ENCODE measurements around the gene PTPRQ. TPM values are rescaled to one million over a fixed set of nuclear protein-coding genes. Genes with fewer than 3 reads are reported as not detected.
A peak's percentile ranks its signal among the peaks of the same experiment; 100 is the strongest.

Gene PTPRQ
- total RNA-seq, 1 experiment from 2014 or later = not detected

DNA sequence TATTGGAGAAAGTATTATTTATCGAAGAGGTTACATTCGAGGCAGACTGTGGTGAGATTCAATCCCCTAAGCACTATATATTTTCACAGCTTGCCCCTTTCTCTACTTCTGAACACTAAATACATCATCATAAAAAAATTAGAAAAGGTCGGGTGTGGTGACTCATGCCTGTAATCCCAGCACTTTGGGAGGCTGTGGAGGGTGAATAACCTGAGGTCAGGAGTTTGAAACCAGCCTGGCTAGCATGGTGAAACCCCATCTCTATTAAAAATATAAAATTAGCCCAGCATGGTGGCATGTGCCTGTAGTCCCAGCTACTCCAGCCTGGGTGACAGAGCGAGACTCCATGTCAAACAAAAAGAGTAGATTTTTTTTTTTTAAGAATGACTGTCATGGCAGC is 192.8 kb downstream of the PTPRQ start:
- ChIA-PET CTCF (no interaction called here), POLR2A (ENCODE audit: unreplicated experiment) (no interaction called here)
- Histone ChIP-seq H4K20me1 (ENCODE audit: insufficient read depth) (no peaks in the 10 kb centered on the region), H3K9me3 (ENCODE audit: insufficient read depth, low read depth) (no peaks in the 10 kb centered on the region), H3K36me3 (ENCODE audit: low read depth) (no peaks in the 10 kb centered on the region), H3K4me1 (replicated peaks; ENCODE audit: insufficient read depth) (no peaks in the 10 kb centered on the region), H3K27me3 (ENCODE audit: insufficient read depth, low read depth) (no peaks in the 10 kb centered on the region), H3K4me2 (no peak overlapping the region), H3K9me2 (ENCODE audit: insufficient read depth) (no peaks in the 10 kb centered on the region), H3K27ac (no peak overlapping the region), H3K79me2 (ENCODE audit: low read depth) (no peaks in the 10 kb centered on the region), H3F3A (ENCODE audit: insufficient read depth, low read depth) (no peaks in the 10 kb centered on the region), H2AFZ (no peak overlapping the region), H3K4me3 (no peak overlapping the region)
- DNase-seq = no peak
- intact Hi-C loops (cut with micrococcal nuclease; ENCODE audit: unreplicated experiment) = no loop called here
- no TSS peak for BruUV-seq (replicated peaks)
- TF ChIP-seq, protein P1, sequence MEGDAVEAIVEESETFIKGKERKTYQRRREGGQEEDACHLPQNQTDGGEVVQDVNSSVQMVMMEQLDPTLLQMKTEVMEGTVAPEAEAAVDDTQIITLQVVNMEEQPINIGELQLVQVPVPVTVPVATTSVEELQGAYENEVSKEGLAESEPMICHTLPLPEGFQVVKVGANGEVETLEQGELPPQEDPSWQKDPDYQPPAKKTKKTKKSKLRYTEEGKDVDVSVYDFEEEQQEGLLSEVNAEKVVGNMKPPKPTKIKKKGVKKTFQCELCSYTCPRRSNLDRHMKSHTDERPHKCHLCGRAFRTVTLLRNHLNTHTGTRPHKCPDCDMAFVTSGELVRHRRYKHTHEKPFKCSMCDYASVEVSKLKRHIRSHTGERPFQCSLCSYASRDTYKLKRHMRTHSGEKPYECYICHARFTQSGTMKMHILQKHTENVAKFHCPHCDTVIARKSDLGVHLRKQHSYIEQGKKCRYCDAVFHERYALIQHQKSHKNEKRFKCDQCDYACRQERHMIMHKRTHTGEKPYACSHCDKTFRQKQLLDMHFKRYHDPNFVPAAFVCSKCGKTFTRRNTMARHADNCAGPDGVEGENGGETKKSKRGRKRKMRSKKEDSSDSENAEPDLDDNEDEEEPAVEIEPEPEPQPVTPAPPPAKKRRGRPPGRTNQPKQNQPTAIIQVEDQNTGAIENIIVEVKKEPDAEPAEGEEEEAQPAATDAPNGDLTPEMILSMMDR (conservative IDR thresholded peaks at IDR 0.05) = no peak
- TF ChIP-seq EZH2 (IDR thresholded peaks at IDR 0.05; ENCODE audit: low read depth) = no peak

DNA sequence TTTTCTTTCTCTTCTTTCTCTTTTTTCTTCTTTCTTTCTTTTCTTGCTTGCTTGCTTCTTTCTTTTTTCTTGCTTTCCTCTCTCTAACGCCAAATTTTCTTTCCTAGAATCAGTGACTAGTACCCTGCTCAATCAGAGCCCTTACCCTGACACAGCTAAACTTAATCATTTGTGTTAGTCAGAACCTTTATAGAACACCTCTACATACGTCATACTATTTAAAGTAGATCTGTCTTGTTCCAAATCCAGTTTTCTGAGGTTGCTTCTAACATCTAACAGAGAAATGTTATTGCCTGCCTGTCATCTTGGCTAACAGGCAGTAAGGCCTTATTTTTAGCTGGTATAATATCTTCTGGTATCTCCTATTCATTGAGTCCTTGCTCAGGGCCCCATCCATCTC is 197.9 kb downstream of the PTPRQ start:
- Histone ChIP-seq H3K4me1 (replicated peaks; ENCODE audit: insufficient read depth) (no peaks in the 10 kb centered on the region), H3F3A (ENCODE audit: insufficient read depth, low read depth) (no peaks in the 10 kb centered on the region), H2AFZ (0 out of 2 replicates have a peak overlapping the region, but pooled peaks have one; percentile 39), H3K27ac (no peak overlapping the region), H3K4me3 (no peak overlapping the region), H4K20me1 (ENCODE audit: insufficient read depth) (no peaks in the 10 kb centered on the region), H3K36me3 (ENCODE audit: low read depth) (no peaks in the 10 kb centered on the region), H3K9me2 (ENCODE audit: insufficient read depth) (no peaks in the 10 kb centered on the region), H3K9me3 (ENCODE audit: insufficient read depth, low read depth) (no peaks in the 10 kb centered on the region), H3K27me3 (ENCODE audit: insufficient read depth, low read depth) (no peaks in the 10 kb centered on the region), H3K79me2 (ENCODE audit: low read depth) (no peaks in the 10 kb centered on the region), H3K4me2 (no peak overlapping the region)
- intact Hi-C loops (cut with micrococcal nuclease; ENCODE audit: unreplicated experiment) = loop anchor here (10.0 kb wide), 1 partner anchor 147 kb away; no protein-coding TSS in a partner anchor
- CTCF ChIA-PET = no interaction called here
- no peak for TF ChIP-seq EZH2 (IDR thresholded peaks at IDR 0.05; ENCODE audit: low read depth)
- TF ChIP-seq, protein P1 (conservative IDR thresholded peaks at IDR 0.05) = no peak
- no TSS peak for BruUV-seq (replicated peaks)
- DNase-seq = no peak
- POLR2A ChIA-PET (ENCODE audit: unreplicated experiment) = no interaction called here

DNA sequence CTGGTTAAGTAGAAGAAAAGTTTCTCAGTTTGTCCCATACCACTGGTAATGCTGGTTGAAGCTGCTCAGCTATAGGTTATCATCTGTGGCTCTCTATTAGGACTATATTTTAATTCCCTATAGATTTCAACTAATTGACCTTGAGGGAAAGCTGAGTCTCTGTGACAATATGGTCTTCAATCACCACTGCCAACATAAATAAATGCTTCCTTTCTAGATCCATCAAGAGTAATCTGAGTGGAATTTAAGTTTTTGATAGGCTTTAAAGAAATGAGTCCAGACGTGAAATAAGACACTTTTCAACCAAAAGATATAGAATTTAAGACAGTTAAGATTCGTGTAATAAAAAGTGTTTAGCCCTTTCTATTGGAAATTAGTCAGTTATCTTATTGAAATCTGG is 199.9 kb downstream of the PTPRQ start:
- ChIA-PET POLR2A (ENCODE audit: unreplicated experiment) (no interaction called here), CTCF (no interaction called here)
- no TSS peak for BruUV-seq (replicated peaks)

More for the DNA sequence above, 199.9 kb downstream of the PTPRQ start:
- no peaks in the 10 kb centered on the region for H3K27me3 ChIP-seq (ENCODE audit: insufficient read depth, low read depth)
- no peaks in the 10 kb centered on the region for H3K9me3 ChIP-seq (ENCODE audit: insufficient read depth, low read depth)
- H3K4me1 ChIP-seq (replicated peaks; ENCODE audit: insufficient read depth) = no peaks in the 10 kb centered on the region
- H3K79me2 ChIP-seq (ENCODE audit: low read depth) = no peaks in the 10 kb centered on the region
- no peak overlapping the region for H3K4me2 ChIP-seq
- 0 out of 2 replicates have a peak overlapping the region, but pooled peaks have one; percentile 8 for H2AFZ ChIP-seq
- H3K4me3 ChIP-seq = no peak overlapping the region
- H3K9me2 ChIP-seq (ENCODE audit: insufficient read depth) = no peaks in the 10 kb centered on the region; the same call in 1 of the 2 replicates
- intact Hi-C loops (cut with micrococcal nuclease; ENCODE audit: unreplicated experiment) = loop anchor here (10.0 kb wide), 1 partner anchor 149 kb away; no protein-coding TSS in a partner anchor
- H3K36me3 ChIP-seq (ENCODE audit: low read depth) = no peaks in the 10 kb centered on the region
- TF ChIP-seq, protein P1 (conservative IDR thresholded peaks at IDR 0.05) = no peak
- no peak for TF ChIP-seq EZH2 (IDR thresholded peaks at IDR 0.05; ENCODE audit: low read depth)
- no peaks in the 10 kb centered on the region for H3F3A ChIP-seq (ENCODE audit: insufficient read depth, low read depth)
- DNase-seq = no peak
- no peak overlapping the region for H3K27ac ChIP-seq
- H4K20me1 ChIP-seq (ENCODE audit: insufficient read depth) = no peaks in the 10 kb centered on the region

All from PC-9 (cell line).